Measurements from ENCODE around the gene CDH4. TPM values are rescaled to one million over a fixed set of nuclear protein-coding genes. Genes with fewer than 3 reads are reported as not detected.
A peak's percentile ranks its signal among the peaks of the same experiment; 100 is the strongest.

The CDH4 gene
- total and polyA plus RNA-seq, 10 donors = 0.30 to 20.1 (median 7.7) TPM

DNA sequence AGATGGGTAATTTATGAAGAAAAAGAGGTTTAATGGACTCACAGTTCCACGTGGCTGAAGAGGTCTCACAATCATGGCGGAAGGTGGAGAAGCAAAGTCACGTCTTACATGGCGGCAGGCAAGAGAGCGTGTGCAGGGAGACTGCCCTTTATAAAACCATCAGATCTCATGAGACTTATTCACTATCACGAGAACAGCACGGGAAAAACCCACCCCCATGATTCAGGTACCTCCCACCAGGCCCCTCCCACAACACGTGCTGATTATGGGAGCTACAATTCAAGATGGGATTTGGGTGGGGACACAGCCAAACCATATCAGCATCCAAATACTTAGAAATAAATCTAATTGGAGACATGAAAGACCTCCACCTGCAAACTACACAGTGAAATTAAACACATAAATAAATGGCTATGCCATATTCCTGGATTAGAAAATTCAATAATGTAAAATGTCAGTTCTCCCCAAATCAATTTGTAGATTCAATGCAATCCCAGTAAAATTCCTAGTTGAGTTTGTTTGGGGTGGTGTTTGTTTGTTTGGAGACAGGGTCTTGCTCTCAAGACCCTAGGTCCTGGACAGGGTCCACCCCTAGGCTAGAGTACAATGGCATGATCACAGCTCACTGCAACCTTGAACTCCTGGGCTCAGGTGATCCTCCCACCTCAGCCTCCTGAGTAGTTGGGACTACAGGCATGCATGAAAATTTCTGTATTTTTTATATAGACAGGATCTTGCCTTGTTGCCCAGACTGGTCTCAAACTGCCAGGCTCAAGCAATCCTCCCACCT, 712.0 kb downstream of the CDH4 start:
- intact Hi-C loops (cut with DNase I; ENCODE audit: low total_unique reads) = no loop called here
- 81 to 90% (median 89%) methylated on average over 8 of the region's 8 CpGs for WGBS, 5 donors

DNA sequence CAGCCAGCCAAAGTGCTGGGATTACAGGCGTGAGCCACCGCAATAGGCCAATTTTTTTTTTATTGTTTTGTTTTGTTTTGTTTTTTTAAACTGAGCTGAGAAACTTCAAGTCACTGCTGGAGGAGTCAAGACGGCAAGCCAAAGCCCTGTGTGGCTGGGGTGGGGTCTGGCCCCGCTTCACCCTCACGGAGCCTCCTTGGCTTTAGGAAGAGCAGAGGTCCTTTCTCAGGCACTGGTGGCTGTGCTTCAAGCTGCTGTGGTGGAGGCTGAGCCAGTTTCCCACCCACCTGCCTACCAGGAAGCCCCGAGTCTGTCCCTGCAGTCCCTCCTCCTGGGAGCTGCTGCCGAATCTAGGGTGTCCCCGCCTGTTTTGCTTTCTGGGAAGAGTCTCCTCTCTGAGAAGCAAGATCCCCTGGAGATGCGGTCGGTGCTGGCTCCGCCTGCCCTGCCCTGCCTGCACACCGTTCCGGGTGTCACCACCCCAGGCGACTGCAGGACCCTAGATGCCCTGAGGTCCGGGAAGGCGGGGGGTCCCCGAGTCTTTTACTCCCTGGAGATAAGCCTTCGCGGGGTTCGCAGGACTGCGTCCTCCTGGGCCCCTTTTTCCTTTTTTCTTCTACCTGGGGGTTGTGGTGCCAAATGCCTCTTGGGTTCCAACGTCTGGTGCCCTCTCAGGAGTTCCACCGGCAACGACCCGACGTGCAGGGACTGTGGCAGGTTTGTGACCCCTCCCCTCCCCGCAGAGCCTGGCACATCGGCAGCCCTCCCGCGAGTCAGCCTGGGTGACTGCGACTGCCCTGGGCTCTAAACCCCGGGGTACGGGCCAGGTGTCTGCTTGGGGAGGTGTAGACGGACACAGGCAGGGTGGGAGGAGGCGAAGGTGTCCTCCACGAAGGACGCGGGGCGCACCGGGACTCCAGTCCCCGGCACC, 712.9 kb downstream of the CDH4 start:
- DNase-seq = peak; percentile 72
- intact Hi-C loops (cut with DNase I; ENCODE audit: low total_unique reads) = no loop called here
- 46 to 69% (median 49%) methylated on average over 17 to 41 of the region's 41 CpGs for WGBS, 5 donors
- H3K4me1 ChIP-seq = peaks cover 0 to 20% (median 3%) of the 10 kb centered on the region in 6 donors
- TF ChIP-seq POLR2AphosphoS5 (IDR thresholded peaks at IDR 0.05) = no peak
- no peaks in the 10 kb centered on the region for H3K9me3 ChIP-seq
- H3K27me3 ChIP-seq (replicated peaks in 1 of 7) = peaks cover 0 to 31% (median 19%) of the 10 kb centered on the region in 7 donors
- no peaks in the 10 kb centered on the region for H3K36me3 ChIP-seq
- no peak overlapping the region for H3K4me3 ChIP-seq
- H3K27ac ChIP-seq = no peak overlapping the region

More for the DNA sequence above, 712.0 kb downstream of the CDH4 start:
- Histone ChIP-seq H3K9me3 (no peaks in the 10 kb centered on the region), H3K4me3 (no peak overlapping the region), H3K27me3 (replicated peaks in 1 of 7) (peaks cover 0 to 31% (median 19%) of the 10 kb centered on the region in 7 donors), H3K4me1 (peaks cover 0 to 20% (median 3%) of the 10 kb centered on the region in 6 donors), H3K36me3 (no peaks in the 10 kb centered on the region), H3K27ac (no peak overlapping the region)
- no peak for DNase-seq
- TF ChIP-seq POLR2AphosphoS5 (IDR thresholded peaks at IDR 0.05) (no peak), POLR2A (IDR thresholded peaks at IDR 0.05) (no peak)
- TF ChIP-seq, protein P1, sequence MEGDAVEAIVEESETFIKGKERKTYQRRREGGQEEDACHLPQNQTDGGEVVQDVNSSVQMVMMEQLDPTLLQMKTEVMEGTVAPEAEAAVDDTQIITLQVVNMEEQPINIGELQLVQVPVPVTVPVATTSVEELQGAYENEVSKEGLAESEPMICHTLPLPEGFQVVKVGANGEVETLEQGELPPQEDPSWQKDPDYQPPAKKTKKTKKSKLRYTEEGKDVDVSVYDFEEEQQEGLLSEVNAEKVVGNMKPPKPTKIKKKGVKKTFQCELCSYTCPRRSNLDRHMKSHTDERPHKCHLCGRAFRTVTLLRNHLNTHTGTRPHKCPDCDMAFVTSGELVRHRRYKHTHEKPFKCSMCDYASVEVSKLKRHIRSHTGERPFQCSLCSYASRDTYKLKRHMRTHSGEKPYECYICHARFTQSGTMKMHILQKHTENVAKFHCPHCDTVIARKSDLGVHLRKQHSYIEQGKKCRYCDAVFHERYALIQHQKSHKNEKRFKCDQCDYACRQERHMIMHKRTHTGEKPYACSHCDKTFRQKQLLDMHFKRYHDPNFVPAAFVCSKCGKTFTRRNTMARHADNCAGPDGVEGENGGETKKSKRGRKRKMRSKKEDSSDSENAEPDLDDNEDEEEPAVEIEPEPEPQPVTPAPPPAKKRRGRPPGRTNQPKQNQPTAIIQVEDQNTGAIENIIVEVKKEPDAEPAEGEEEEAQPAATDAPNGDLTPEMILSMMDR (IDR thresholded peaks at IDR 0.05 in 8 of 11, conservative IDR thresholded peaks at IDR 0.05 in 3 of 11) = no peak

DNA sequence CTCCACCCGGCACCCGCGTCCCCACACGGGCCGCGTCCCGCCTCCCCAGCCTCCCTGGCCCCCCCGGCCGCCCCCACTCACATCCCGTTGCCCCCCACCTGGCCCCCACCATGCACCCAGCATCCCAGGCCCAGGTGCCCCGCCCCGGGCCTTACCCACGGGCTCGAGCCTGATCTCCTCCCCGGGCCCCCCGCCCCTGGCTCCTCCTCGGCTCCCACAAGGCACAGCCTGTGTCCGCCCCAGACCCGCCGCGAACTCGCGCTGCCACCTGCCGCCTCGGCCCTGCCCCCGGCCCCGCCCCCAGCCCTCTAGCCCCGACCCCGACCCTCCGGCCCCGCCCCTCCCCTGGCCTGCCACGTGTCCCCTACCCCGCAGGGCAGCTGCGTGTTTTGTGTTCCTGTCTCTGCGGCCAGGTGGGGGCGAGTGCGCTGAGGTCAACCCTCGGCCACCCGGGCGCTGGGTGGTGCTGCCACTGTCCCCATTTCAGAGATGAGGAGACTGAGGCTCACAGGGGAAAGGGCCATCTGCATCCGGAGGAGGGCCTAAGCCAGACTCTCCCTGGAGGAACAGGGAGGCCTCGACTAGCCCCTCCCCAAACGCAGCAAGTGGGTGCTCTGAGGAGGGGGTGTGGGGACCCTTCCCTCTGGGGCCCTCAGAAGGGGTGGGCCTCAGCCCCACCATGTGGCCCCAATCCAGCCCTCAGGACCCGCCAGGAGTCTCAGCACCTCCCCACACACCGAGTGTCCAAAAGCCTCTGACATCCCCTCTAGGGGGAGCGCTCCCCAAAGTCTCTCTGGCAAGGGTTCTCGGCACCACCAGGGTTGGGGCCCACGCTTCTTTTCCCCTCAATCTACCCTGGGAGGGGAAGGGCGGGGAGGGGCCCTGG, 713.8 kb downstream of the CDH4 start:
- no peak overlapping the region for H3K27ac ChIP-seq
- TF ChIP-seq POLR2AphosphoS5 (IDR thresholded peaks at IDR 0.05) = no peak
- no peak for TF ChIP-seq POLR2A (IDR thresholded peaks at IDR 0.05)
- TF ChIP-seq, protein P1 (IDR thresholded peaks at IDR 0.05 in 8 of 11, conservative IDR thresholded peaks at IDR 0.05 in 3 of 11) = no peak
- peak overlapping the region in 1 of 8 donors; percentile 4 for H3K4me3 ChIP-seq
- intact Hi-C loops (cut with DNase I; ENCODE audit: low total_unique reads) = no loop called here
- peaks cover 0 to 31% (median 19%) of the 10 kb centered on the region in 7 donors for H3K27me3 ChIP-seq (replicated peaks in 1 of 7)
- H3K9me3 ChIP-seq = no peaks in the 10 kb centered on the region
- 15 to 31% (median 17%) methylated on average over 21 to 49 of the region's 49 CpGs for WGBS, 5 donors
- no peaks in the 10 kb centered on the region for H3K36me3 ChIP-seq
- H3K4me1 ChIP-seq = peaks cover 0 to 20% (median 3%) of the 10 kb centered on the region in 6 donors
- peak; percentile 54 for DNase-seq
